WI38 (cell line): ENCODE data around the gene BCAP31.

Experiments used
- H3K4me3 ChIP-seq: 2 replicates; pipeline ENCODE4 v1.5.1; 2011; ENCODE audit warnings: low read depth, mild to moderate bottlenecking, control low read depth, low read length
- CTCF ChIP-seq: IDR thresholded peaks from 2 replicates; pipeline ENCODE4 v1.5.1; 2012; ENCODE audit warnings: low read depth, mild to moderate bottlenecking, control low read depth, low read length

Gene BCAP31

GRCh38 chrX:153723351-153724251 is 586 bp downstream of the BCAP31 start:
- TF ChIP-seq CTCF, result peak; percentile 18; the same call in 1 of the 2 replicates

GRCh38 chrX:153722704-153723350 is 1.4 kb downstream of the BCAP31 start:
- peak overlapping the region; percentile 70 for H3K4me3 ChIP-seq
- no peak for TF ChIP-seq CTCF

More at GRCh38 chrX:153723351-153724251, 586 bp downstream of the BCAP31 start:
- peak overlapping the region; percentile 70 for H3K4me3 ChIP-seq

- TF ChIP-seq CTCF, result no peak
- no peak overlapping the region for H3K4me3 ChIP-seq
Measured at GRCh38 chrX:153719701-153720100, 4.5 kb downstream of the BCAP31 start.

- no peak for TF ChIP-seq CTCF
- no peak overlapping the region for H3K4me3 ChIP-seq
Measured at GRCh38 chrX:153719238-153719637, 4.9 kb downstream of the BCAP31 start.

GRCh38 chrX:153717445-153717844 is 6.7 kb downstream of the BCAP31 start:
- no peak for TF ChIP-seq CTCF
- no peak overlapping the region for H3K4me3 ChIP-seq

GRCh38 chrX:153714256-153714655 is 9.9 kb downstream of the BCAP31 start:
- no peak for TF ChIP-seq CTCF
- no peak overlapping the region for H3K4me3 ChIP-seq
